Lower leg skin (tissue), 4 donors: ENCODE results near the gene RNPS1. TPM values are rescaled to one million over a fixed set of nuclear protein-coding genes. Genes with fewer than 3 reads are reported as not detected.

Experiments
- DNase-seq, 2 donors: peaks; one replicate each; pipeline ENCODE4 v3.0.0-alpha.2; 2019; ENCODE audit warnings: low spot score in 2 of 2
- H3K4me3 ChIP-seq: fragments of 200-600 bp; sonication (generic); 2 replicates; pipeline ENCODE4 v1.5.1; 2017; ENCODE audit warnings: mild to moderate bottlenecking, low read depth; ENCODE audit not compliant: poor library complexity, severe bottlenecking
- CTCF ChIP-seq, 3 donors: fragments of 450-650 bp; IDR thresholded peaks; one replicate each; pipeline ENCODE4 v1.5.1; 2016; ENCODE audit warnings: antibody characterized with exemption in 3 of 3, mild to moderate bottlenecking in 3 of 3, moderate library complexity in 2 of 3
- POLR2A ChIP-seq, 2 donors: fragments of 450-650 bp; IDR thresholded peaks; one replicate each; pipeline ENCODE4 v1.6.1; 2016 to 2017; ENCODE audit warnings: antibody characterized with exemption in 2 of 2, mild to moderate bottlenecking in 1 of 2, moderate library complexity in 1 of 2
- WGBS, 2 donors: methylation state at CpG; one replicate each; pipeline ENCODE4 v1.1.5; 2018; 5-methylcytosine and 5-hydroxymethylcytosine counted together
- intact Hi-C: fragments of 100-400 bp; cut with DNase I; formaldehyde crosslinking; loops from one replicate; pipeline ENCODE4 v1.15.0; 2023; ENCODE audit warnings: low total_unique reads
- total RNA-seq, 4 donors: library from RNA; depleted of rRNA; stranded (reverse); fragments of >200 nt; gene quantifications; one replicate each; pipeline ENCODE4 v1.1.0, GENCODE V29; 2016

RNPS1 gene
- total RNA-seq, 4 donors from 2014 or later = 127 to 132 (median 128) TPM

- DNase-seq = no peak
- no peak overlapping the region for H3K4me3 ChIP-seq
- 83% methylated on average over 11 of the region's 11 CpGs for WGBS, 2 donors
- no peak for TF ChIP-seq POLR2A (IDR thresholded peaks at IDR 0.05)
- TF ChIP-seq CTCF (IDR thresholded peaks at IDR 0.05) = no peak
- intact Hi-C loops = no loop called here
These were observed 14.6 kb downstream of the RNPS1 start for GRCh38 chr16:2253293-2253692.

GRCh38 chr16:2252806-2253148 lies 15.1 kb downstream of the RNPS1 start:
- intact Hi-C loops = no loop called here
- 95 to 98% methylated on average over 7 of the region's 7 CpGs for WGBS, 2 donors
- no peak overlapping the region for H3K4me3 ChIP-seq
- TF ChIP-seq POLR2A (IDR thresholded peaks at IDR 0.05) (no peak), CTCF (IDR thresholded peaks at IDR 0.05) (no peak)
- DNase-seq = no peak

- peak; percentile 90 to 98 for DNase-seq
- WGBS, 2 donors = 4 to 10% methylated on average over 18 to 32 of the region's 88 CpGs
- intact Hi-C loops = no loop called here
- TF ChIP-seq CTCF (IDR thresholded peaks at IDR 0.05) (peak in 1 of 3 donors; percentile 51), POLR2A (IDR thresholded peaks at IDR 0.05) (no peak)
- peak within 1 kb of the TSS; percentile 63 for H3K4me3 ChIP-seq
These were observed 16.4 kb downstream of the RNPS1 start, which contains the start of gene ECI1 for GRCh38 chr16:2251296-2252111. TSS of gene ECI1 (minus strand) at chr16:2251587. CDS start at chr16:2251566, 21 bp downstream.

GRCh38 chr16:2250652-2251295 lies 17.2 kb downstream of the RNPS1 start:
- DNase-seq = no peak

DNA sequence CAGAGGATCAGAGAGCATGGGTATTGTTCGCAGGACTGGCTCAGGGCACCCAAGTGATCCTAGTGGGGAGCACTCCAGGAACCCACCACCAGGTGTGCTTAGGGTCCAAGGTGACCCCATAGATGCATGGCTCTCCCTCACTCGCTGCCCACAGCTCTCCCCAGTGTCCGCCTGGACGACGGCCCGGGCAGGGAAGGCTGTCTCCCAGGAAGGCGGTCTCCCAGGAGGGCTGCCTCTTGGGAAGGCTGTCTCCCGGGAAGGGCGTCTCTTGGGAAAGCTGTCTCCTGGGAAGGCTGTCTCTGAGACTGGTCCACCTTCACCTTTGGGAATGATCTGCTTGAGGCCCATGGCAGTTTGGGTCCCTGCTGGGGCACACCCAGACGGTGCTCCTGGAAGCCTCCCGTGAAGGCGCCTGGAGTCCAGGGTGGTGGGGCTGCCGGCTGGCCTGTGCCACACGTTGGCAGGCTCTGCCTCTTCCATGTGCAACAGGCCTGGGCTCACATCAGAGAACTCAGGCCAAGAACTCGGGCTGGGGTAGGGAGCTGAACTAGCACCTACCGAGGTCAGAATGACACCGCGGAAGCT lies 21.5 kb downstream of the RNPS1 start:
- no peak for DNase-seq
- no peak for TF ChIP-seq CTCF (IDR thresholded peaks at IDR 0.05)
- TF ChIP-seq POLR2A (IDR thresholded peaks at IDR 0.05) = no peak
- H3K4me3 ChIP-seq = no peak overlapping the region
- intact Hi-C loops = no loop called here
- 91% methylated on average over 14 to 18 of the region's 18 CpGs for WGBS, 2 donors

More at GRCh38 chr16:2250652-2251295, 17.2 kb downstream of the RNPS1 start:
- TF ChIP-seq CTCF (IDR thresholded peaks at IDR 0.05) = no peak
- no peak for TF ChIP-seq POLR2A (IDR thresholded peaks at IDR 0.05)
- WGBS, 2 donors = 4 to 5% methylated on average over 35 of the region's 35 CpGs
- H3K4me3 ChIP-seq = peak overlapping the region; percentile 63
- intact Hi-C loops = no loop called here
